Brain microvascular endothelial cell (primary cell): ENCODE data around the gene TFB1M.

ENCODE experiments used
- DNase-seq: peaks from one replicate; pipeline ENCODE4 v3.0.0-alpha.2; 2020
- H3K27ac ChIP-seq: fragments of 250-450 bp; sonication (Bioruptor Pico); 2 replicates; pipeline ENCODE4 v1.5.1; 2020; ENCODE audit warnings: mild to moderate bottlenecking, moderate library complexity
- H3K27me3 ChIP-seq: fragments of 250-450 bp; sonication (Bioruptor Pico); replicated peaks from 2 replicates; pipeline ENCODE4 v1.5.1; 2020; ENCODE audit warnings: mild to moderate bottlenecking
- H3K36me3 ChIP-seq: fragments of 250-450 bp; sonication (Bioruptor Pico); replicated peaks from 2 replicates; pipeline ENCODE4 v1.5.1; 2020; ENCODE audit warnings: mild to moderate bottlenecking
- H3K4me3 ChIP-seq: 2 replicates; pipeline ENCODE4 v1.5.1; 2011; ENCODE audit warnings: low read depth, mild to moderate bottlenecking, control low read depth, low read length, moderate library complexity
- CTCF ChIP-seq: IDR thresholded peaks from 2 replicates; pipeline ENCODE4 v1.5.1; 2011; ENCODE audit warnings: low read depth, mild to moderate bottlenecking, moderate library complexity, low read length, control low read depth, inconsistent platforms; ENCODE audit errors: missing control alignments
- in situ Hi-C: cut with HindIII; loops from 2 replicates; pipeline ENCODE4 v1.10.0; 2017; ENCODE audit warnings: low sequenced_read_pairs, low pct_ligation_motif_present

TFB1M gene

GRCh38 chr6:155330922-155331321, 16.6 kb upstream of the TFB1M start:
- Histone ChIP-seq H3K36me3 (no peaks in the 10 kb centered on the region), H3K27ac (no peak overlapping the region), H3K27me3 (no peaks in the 10 kb centered on the region), H3K4me3 (no peak overlapping the region)
- in situ Hi-C loops = no loop called here
- DNase-seq = no peak
- TF ChIP-seq CTCF = no peak

GRCh38 chr6:155330133-155330734, 15.9 kb upstream of the TFB1M start:
- TF ChIP-seq CTCF = no peak
- no peak overlapping the region for H3K27ac ChIP-seq
- DNase-seq = no peak
- no peaks in the 10 kb centered on the region for H3K27me3 ChIP-seq
- in situ Hi-C loops = no loop called here
- H3K4me3 ChIP-seq = no peak overlapping the region
- no peaks in the 10 kb centered on the region for H3K36me3 ChIP-seq

GRCh38 chr6:155329460-155330132, 15.3 kb upstream of the TFB1M start:
- no peak overlapping the region for H3K4me3 ChIP-seq
- DNase-seq = no peak
- H3K36me3 ChIP-seq = no peaks in the 10 kb centered on the region
- H3K27ac ChIP-seq = no peak overlapping the region
- no peaks in the 10 kb centered on the region for H3K27me3 ChIP-seq
- TF ChIP-seq CTCF = no peak
- in situ Hi-C loops = no loop called here

GRCh38 chr6:155328539-155329459, 14.5 kb upstream of the TFB1M start:
- no peak for DNase-seq
- no peak overlapping the region for H3K4me3 ChIP-seq
- in situ Hi-C loops = no loop called here
- no peaks in the 10 kb centered on the region for H3K36me3 ChIP-seq
- no peak for TF ChIP-seq CTCF
- no peaks in the 10 kb centered on the region for H3K27me3 ChIP-seq
- H3K27ac ChIP-seq = no peak overlapping the region

- DNase-seq = no peak
- in situ Hi-C loops = no loop called here
These were observed 13.8 kb upstream of the TFB1M start for GRCh38 chr6:155328074-155328538.

More at GRCh38 chr6:155328074-155328538, 13.8 kb upstream of the TFB1M start:
- H3K36me3 ChIP-seq = no peaks in the 10 kb centered on the region
- H3K27ac ChIP-seq = peak overlapping the region; percentile 14
- no peak overlapping the region for H3K4me3 ChIP-seq
- TF ChIP-seq CTCF = no peak
- H3K27me3 ChIP-seq = no peaks in the 10 kb centered on the region
